A549 (cell line): Measurements from ENCODE around the gene TRUB2. TPM values are rescaled to one million over a fixed set of nuclear protein-coding genes. Genes with fewer than 3 reads are reported as not detected.

Experiments used
- ATAC-seq, 2 experiments: fragments of 200-7000 bp in 1 of 2; fragments of >200 bp in 1 of 2; cut with Nextera tagmentation in 1 of 2; cut with Tn5 transposase in 1 of 2; 3 replicates each; pipeline versions ENCODE4 v1.8.0 to v1.9.1; 2018 to 2020; ENCODE audit warnings: mild to moderate bottlenecking in 1 of 2, moderate library complexity in 1 of 2
- CTCF ChIA-PET: fragments of 300-600 bp; sonication (Branson Sonifier 250); formaldehyde crosslinking; extraction: SDS; loops from one replicate; lab custom pipeline; 2021; ENCODE audit warnings: antibody characterized with exemption, inconsistent platforms; lab: Yijun Ruan, JAX
- POLR2A ChIA-PET: fragments of 350-600 bp; formaldehyde crosslinking; extraction: SDS; loops from one replicate; lab custom pipeline; 2021; ENCODE audit warnings: antibody characterized with exemption, inconsistent platforms; lab: Yijun Ruan, JAX
- DNase-seq, 2 experiments: peaks; one replicate each; pipeline versions ENCODE4 v3.0.0 to v3.0.0-alpha.2; 2011 to 2016; ENCODE audit warnings: low read depth in 1 of 2, low spot score in 1 of 2
- FAIRE-seq: peaks from 2 replicates; lab custom pipeline; 2011; peaks lifted over from hg19 to GRCh38; lab: Jason Lieb, UNC
- H3K27ac ChIP-seq, 2 experiments: fragments of >200 bp; sonication (Bioruptor Twin); formaldehyde crosslinking; 3 replicates each; pipeline ENCODE4 v1.5.1; 2016 to 2017
- H3K4me1 ChIP-seq: fragments of >200 bp; sonication (Bioruptor Twin); formaldehyde crosslinking; 3 replicates; pipeline ENCODE4 v1.6.1; 2016
- H3K4me2 ChIP-seq: fragments of >200 bp; sonication (Bioruptor Twin); formaldehyde crosslinking; 3 replicates; pipeline ENCODE4 v1.6.1; 2016
- H3K4me3 ChIP-seq: fragments of >200 bp; sonication (Bioruptor Twin); formaldehyde crosslinking; 3 replicates; pipeline ENCODE4 v1.5.1; 2016
- H3K9me3 ChIP-seq: fragments of >200 bp; sonication (Bioruptor Twin); formaldehyde crosslinking; 3 replicates; pipeline ENCODE4 v1.6.1; 2016
- CBX2 ChIP-seq: fragments of 200-600 bp; sonication (generic); IDR thresholded peaks from 2 replicates; pipeline ENCODE4 v1.6.1; 2016; ENCODE audit warnings: low read depth, mild to moderate bottlenecking, borderline replicate concordance
- CBX8 ChIP-seq: fragments of 200-600 bp; sonication (generic); IDR thresholded peaks from 2 replicates; pipeline ENCODE4 v1.6.1; 2016
- CHD4 ChIP-seq: fragments of 200-600 bp; sonication (generic); IDR thresholded peaks from 2 replicates; pipeline ENCODE4 v1.6.1; 2016; ENCODE audit warnings: antibody characterized with exemption, mild to moderate bottlenecking, borderline replicate concordance
- EHMT2 ChIP-seq: fragments of 200-600 bp; sonication (generic); IDR thresholded peaks from 2 replicates; pipeline ENCODE4 v1.6.1; 2016; ENCODE audit warnings: antibody characterized with exemption, low read depth, mild to moderate bottlenecking, moderate library complexity
- EP300 ChIP-seq, 2 experiments: fragments of >200 bp; sonication (Bioruptor Twin); formaldehyde crosslinking; IDR thresholded peaks; 2 replicates in 1 of 2; 3 replicates in 1 of 2; pipeline ENCODE4 v1.6.1; 2016 to 2017
- ESRRA ChIP-seq: fragments of 150-350 bp; IDR thresholded peaks from 2 replicates; pipeline ENCODE4 v1.6.1; 2014; ENCODE audit warnings: mild to moderate bottlenecking, low read length, borderline replicate concordance
- FOXS1 ChIP-seq: fragments of 250-450 bp; sonication (Bioruptor Pico); IDR thresholded peaks from 2 replicates; pipeline ENCODE4 v1.5.0; 2020; ENCODE audit warnings: mild to moderate bottlenecking, moderate library complexity
- GATA3 ChIP-seq: IDR thresholded peaks from 2 replicates; pipeline ENCODE4 v1.6.1; 2012; ENCODE audit warnings: borderline replicate concordance
- HDAC2 ChIP-seq: fragments of 200-600 bp; sonication (generic); IDR thresholded peaks from 2 replicates; pipeline ENCODE4 v1.6.1; 2016
- HOXA7 ChIP-seq: fragments of 250-450 bp; sonication (Bioruptor Pico); IDR thresholded peaks from 2 replicates; pipeline ENCODE4 v1.5.0; 2020; ENCODE audit warnings: mild to moderate bottlenecking, moderate library complexity
- HOXB5 ChIP-seq: fragments of 250-450 bp; sonication (Bioruptor Pico); IDR thresholded peaks from 2 replicates; pipeline ENCODE4 v1.5.0; 2020; ENCODE audit warnings: mild to moderate bottlenecking, moderate library complexity
- JUN ChIP-seq, 2 experiments: fragments of >200 bp; sonication (Bioruptor Twin); formaldehyde crosslinking; IDR thresholded peaks; 2 replicates in 1 of 2; 3 replicates in 1 of 2; pipeline ENCODE4 v1.6.1; 2016 to 2017
- JUNB ChIP-seq: fragments of >200 bp; sonication (Bioruptor Twin); formaldehyde crosslinking; IDR thresholded peaks from 2 replicates; pipeline ENCODE4 v1.6.1; 2016
- KDM1A ChIP-seq: fragments of 200-600 bp; sonication (generic); IDR thresholded peaks from 2 replicates; pipeline ENCODE4 v1.6.1; 2016; ENCODE audit warnings: low read depth, mild to moderate bottlenecking
- MAZ ChIP-seq: fragments of 150-350 bp; IDR thresholded peaks from 2 replicates; pipeline ENCODE4 v1.6.1; 2014; ENCODE audit warnings: antibody characterized with exemption, low read depth, low read length, borderline replicate concordance
- MYC ChIP-seq: IDR thresholded peaks from 2 replicates; pipeline ENCODE4 v1.6.1; 2012; ENCODE audit warnings: mild to moderate bottlenecking, inconsistent platforms, low read length, improper control_type of control experiment, borderline replicate concordance
- NFE2L2 ChIP-seq: fragments of 150-350 bp; conservative IDR thresholded peaks from 2 replicates; pipeline ENCODE4 v1.6.1; 2014; ENCODE audit warnings: low read length
- NPAS2 ChIP-seq: fragments of 250-450 bp; sonication (Bioruptor Pico); IDR thresholded peaks from 2 replicates; pipeline ENCODE4 v1.8.0; 2022; ENCODE audit warnings: mild to moderate bottlenecking, moderate library complexity, borderline replicate concordance
- NR3C1 ChIP-seq: fragments of >200 bp; sonication (Bioruptor Twin); formaldehyde crosslinking; IDR thresholded peaks from 3 replicates; pipeline ENCODE4 v1.6.1; 2017
- POLR2AphosphoS2 ChIP-seq: conservative IDR thresholded peaks from 2 replicates; pipeline ENCODE4 v1.6.1; 2012; ENCODE audit warnings: low read length, improper control_type of control experiment, inconsistent platforms
- RAD21 ChIP-seq, 2 experiments: fragments of >200 bp in 1 of 2; sonication (Bioruptor Twin) in 1 of 2; formaldehyde crosslinking in 1 of 2; IDR thresholded peaks in 1 of 2; conservative IDR thresholded peaks in 1 of 2; 2 replicates in 1 of 2; 3 replicates in 1 of 2; pipeline ENCODE4 v1.6.1; 2012 to 2018; ENCODE audit warnings: inconsistent platforms in 1 of 2
- SMC3 ChIP-seq: fragments of >200 bp; sonication (Bioruptor Twin); formaldehyde crosslinking; IDR thresholded peaks from 3 replicates; pipeline ENCODE4 v1.6.1; 2018; ENCODE audit warnings: inconsistent platforms
- ZFP36 ChIP-seq: fragments of 450-650 bp; IDR thresholded peaks from 2 replicates; pipeline ENCODE4 v1.6.1; 2014; ENCODE audit warnings: borderline replicate concordance; ENCODE audit not compliant: partially characterized antibody
- ZNF302 ChIP-seq: fragments of 250-450 bp; sonication (Bioruptor Pico); IDR thresholded peaks from 2 replicates; pipeline ENCODE4 v1.9.0; 2021; ENCODE audit warnings: inconsistent platforms, mild to moderate bottlenecking, moderate library complexity
- ZSCAN20 ChIP-seq: fragments of 250-450 bp; sonication (Bioruptor Pico); IDR thresholded peaks from 2 replicates; pipeline ENCODE4 v1.8.0; 2022; ENCODE audit warnings: mild to moderate bottlenecking, moderate library complexity
- WGBS: methylation state at CpG from one replicate; pipeline ENCODE4 v1.1.6; 2017; ENCODE audit errors: missing lambda C conversion rate; 5-methylcytosine and 5-hydroxymethylcytosine counted together
- polyA plus RNA-seq, 4 experiments: library from polyadenylated mRNA; depleted of rRNA in 3 of 4; stranded (reverse); fragments of >200 nt; fragmentation: RNase III in 1 of 4; extraction: RNeasy Plus Mini Kit Qiagen cat#74134 plus additional on column Dnase treatment in 1 of 4; gene quantifications; 2 replicates in 3 of 4; 3 replicates in 1 of 4; pipeline ENCODE4 v1.2.3, GENCODE V29; 2011 to 2017
- TF ChIP-seq, protein P1 (sequence below): fragments of >200 bp; sonication (Bioruptor Twin); formaldehyde crosslinking; IDR thresholded peaks from 2 replicates; pipeline ENCODE4 v1.6.1; 2016
- TF ChIP-seq, protein P2 (sequence below): fragments of >200 bp; sonication (Bioruptor Twin); formaldehyde crosslinking; IDR thresholded peaks from 3 replicates; pipeline ENCODE4 v1.6.1; 2016
- TF ChIP-seq, protein P3 (sequence below): IDR thresholded peaks from 2 replicates; pipeline ENCODE4 v1.6.1; 2012

Gene TRUB2
- polyA plus RNA-seq, 2 of the 4 experiments (the other 2 are of a cell fraction): 29.0 to 38.7 TPM

DNA sequence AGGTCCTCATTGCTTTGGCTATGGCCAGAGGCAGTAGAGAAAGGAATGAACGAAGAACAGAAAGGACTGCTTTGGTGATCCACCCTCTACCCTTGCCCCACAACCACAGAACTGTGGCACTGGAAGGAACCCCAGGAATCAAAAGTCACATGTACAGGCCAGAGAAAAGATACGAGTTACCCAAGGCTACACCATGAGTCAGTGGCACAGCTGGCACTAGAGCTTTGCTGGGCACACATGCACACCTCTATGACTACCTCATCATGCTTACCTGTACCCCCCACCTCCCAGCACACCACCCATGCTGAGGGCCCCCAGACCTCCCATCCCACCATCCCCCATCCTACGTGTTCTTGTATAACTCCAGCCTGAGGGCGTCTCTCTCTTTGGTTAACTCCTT, 59.6 kb downstream of the TRUB2 start:
- TF ChIP-seq EHMT2 (no peak), MAZ (no peak), HOXA7 (CRISPR knock-in tag) (no peak), SMC3 (no peak), ESRRA (no peak), JUN (IDR thresholded peaks at IDR 0.05) (no peak), ZNF302 (CRISPR knock-in tag) (no peak), NPAS2 (no peak), KDM1A (no peak), FOXS1 (no peak), ZFP36 (no peak), POLR2AphosphoS2 (no peak), NR3C1 (no peak), NFE2L2 (no peak), MYC (no peak), ZSCAN20 (CRISPR knock-in tag) (no peak), GATA3 (no peak)
- TF ChIP-seq, protein P1, sequence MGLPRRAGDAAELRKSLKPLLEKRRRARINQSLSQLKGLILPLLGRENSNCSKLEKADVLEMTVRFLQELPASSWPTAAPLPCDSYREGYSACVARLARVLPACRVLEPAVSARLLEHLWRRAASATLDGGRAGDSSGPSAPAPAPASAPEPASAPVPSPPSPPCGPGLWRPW: no peak
- TF ChIP-seq, protein P2, sequence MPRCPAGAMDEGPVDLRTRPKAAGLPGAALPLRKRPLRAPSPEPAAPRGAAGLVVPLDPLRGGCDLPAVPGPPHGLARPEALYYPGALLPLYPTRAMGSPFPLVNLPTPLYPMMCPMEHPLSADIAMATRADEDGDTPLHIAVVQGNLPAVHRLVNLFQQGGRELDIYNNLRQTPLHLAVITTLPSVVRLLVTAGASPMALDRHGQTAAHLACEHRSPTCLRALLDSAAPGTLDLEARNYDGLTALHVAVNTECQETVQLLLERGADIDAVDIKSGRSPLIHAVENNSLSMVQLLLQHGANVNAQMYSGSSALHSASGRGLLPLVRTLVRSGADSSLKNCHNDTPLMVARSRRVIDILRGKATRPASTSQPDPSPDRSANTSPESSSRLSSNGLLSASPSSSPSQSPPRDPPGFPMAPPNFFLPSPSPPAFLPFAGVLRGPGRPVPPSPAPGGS: no peak
- TF ChIP-seq, protein P3, sequence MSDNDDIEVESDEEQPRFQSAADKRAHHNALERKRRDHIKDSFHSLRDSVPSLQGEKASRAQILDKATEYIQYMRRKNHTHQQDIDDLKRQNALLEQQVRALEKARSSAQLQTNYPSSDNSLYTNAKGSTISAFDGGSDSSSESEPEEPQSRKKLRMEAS: no peak
- POLR2A ChIA-PET: no interaction called here
- Histone ChIP-seq H3K4me3 (no peak overlapping the region), H3K4me2 (no peak overlapping the region), H3K27ac (no peak overlapping the region), H3K9me3 (no peaks in the 10 kb centered on the region), H3K4me1 (no peaks in the 10 kb centered on the region)
- ATAC-seq: no peak
- no peak for FAIRE-seq
- DNase-seq: no peak
- CTCF ChIA-PET: interaction anchor here (0.6 to 2.5 kb wide), 5 partner anchors 10 to 147 kb away, joined by 3 to 8 read pairs (median 4); partner anchors contain the start of gene CIZ1
- WGBS: 84% methylated on average over 4 of the region's 4 CpGs

DNA sequence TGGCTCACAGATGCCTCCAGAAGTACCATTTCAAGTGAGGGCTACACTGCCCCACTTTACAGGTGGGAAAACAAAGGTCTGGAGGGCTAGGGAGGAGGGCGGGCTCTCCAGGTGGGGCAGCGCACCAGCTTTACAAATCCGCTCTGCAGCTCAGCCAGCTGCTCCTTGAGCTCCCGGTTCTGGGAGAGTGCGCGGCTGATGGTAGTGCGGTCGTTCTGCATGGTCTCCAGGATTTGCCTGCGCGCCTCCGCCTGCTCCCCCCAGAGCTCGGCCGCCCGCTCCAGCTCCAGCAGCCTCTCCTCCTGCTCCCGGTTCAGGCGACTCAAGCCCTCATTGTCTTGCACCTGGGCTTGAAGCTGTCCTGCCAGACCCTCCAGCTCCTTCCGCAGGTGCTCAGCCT, 61.9 kb downstream of the TRUB2 start:
- FAIRE-seq (no peak), ATAC-seq (no peak), DNase-seq (no peak)
- Histone ChIP-seq H3K9me3 (no peaks in the 10 kb centered on the region), H3K4me2 (no peak overlapping the region), H3K4me1 (no peaks in the 10 kb centered on the region), H3K27ac (no peak overlapping the region), H3K4me3 (no peak overlapping the region)
- no peak for TF ChIP-seq ZSCAN20 (CRISPR knock-in tag)
- no peak for TF ChIP-seq HDAC2
- TF ChIP-seq CBX2: no peak
- no peak for TF ChIP-seq JUNB
- TF ChIP-seq RAD21 (conservative IDR thresholded peaks at IDR 0.05 in 1 of 2, IDR thresholded peaks at IDR 0.05 in 1 of 2): no peak
- no peak for TF ChIP-seq GATA3
- no peak for TF ChIP-seq EP300 (IDR thresholded peaks at IDR 0.05)
- no peak for TF ChIP-seq HOXB5 (CRISPR knock-in tag)
- no peak for TF ChIP-seq CBX8
- TF ChIP-seq NR3C1: no peak
- no peak for TF ChIP-seq CHD4
- TF ChIP-seq HOXA7 (CRISPR knock-in tag): no peak
- TF ChIP-seq, protein P1: no peak
- TF ChIP-seq, protein P2: no peak
- TF ChIP-seq JUN (IDR thresholded peaks at IDR 0.05): no peak
- 96% methylated on average over 17 of the region's 17 CpGs for WGBS
- CTCF ChIA-PET: interaction anchor here (0.8 to 1.5 kb wide), 6 partner anchors 10 to 102 kb away, joined by 3 to 5 read pairs (median 3); partner anchors contain the start of genes GOLGA2 and SWI5
- POLR2A ChIA-PET: interaction anchor here (0.8 kb wide), 1 partner anchor 16 kb away, joined by 3 read pairs; the partner anchor contains the start of genes GOLGA2 and SWI5
